DMS114 treated with DMSO at 0.1 percent for 48 hours (cell line): ENCODE measurements around the gene CPA3.

Experiments
- DNase-seq: peaks from one replicate; lab custom pipeline; 2025; ENCODE audit not compliant: unreplicated experiment; lab: John Stamatoyannopoulos, UW

CPA3 gene

GRCh38 chr3:148865049-148865448, at the start of gene CPA3:
Gene CPA3, plus strand, starts transcription at chr3:148865296. Its CDS starts 12 bp downstream, at chr3:148865308.
- no peak for DNase-seq

GRCh38 chr3:148815316-148816110, 49.6 kb upstream of the CPA3 start:
- no peak for DNase-seq

- DNase-seq, result no peak
Observed at GRCh38 chr3:148816427-148816826, 48.7 kb upstream of the CPA3 start.

- no peak for DNase-seq
Observed at GRCh38 chr3:148816981-148817525, 48.0 kb upstream of the CPA3 start.

GRCh38 chr3:148820361-148821245, 44.5 kb upstream of the CPA3 start:
- DNase-seq, result no peak

- no peak for DNase-seq
Observed at GRCh38 chr3:148823026-148823425, 42.1 kb upstream of the CPA3 start.

- DNase-seq, result no peak
Observed at GRCh38 chr3:148825476-148825875, 39.6 kb upstream of the CPA3 start.

GRCh38 chr3:148827585-148827984, 37.5 kb upstream of the CPA3 start, which contains the start of gene CPB1:
Gene CPB1, plus strand, starts transcription at chr3:148827811. Its CDS starts 13 bp downstream, at chr3:148827824.
- DNase-seq, result no peak

GRCh38 chr3:148828136-148828690, 36.9 kb upstream of the CPA3 start:
- no peak for DNase-seq

- no peak for DNase-seq
Observed at GRCh38 chr3:148829926-148830325, 35.2 kb upstream of the CPA3 start.

GRCh38 chr3:148833223-148833622, 31.9 kb upstream of the CPA3 start:
- no peak for DNase-seq

- no peak for DNase-seq
Observed at GRCh38 chr3:148839805-148840204, 25.3 kb upstream of the CPA3 start.

- DNase-seq, result no peak
Observed at GRCh38 chr3:148840451-148840850, 24.6 kb upstream of the CPA3 start.

- no peak for DNase-seq
Observed at GRCh38 chr3:148845756-148846395, 19.2 kb upstream of the CPA3 start.

- no peak for DNase-seq
Observed at GRCh38 chr3:148847351-148847750, 17.7 kb upstream of the CPA3 start.

GRCh38 chr3:148848410-148848809, 16.7 kb upstream of the CPA3 start:
- DNase-seq, result no peak

GRCh38 chr3:148852271-148852992, 12.7 kb upstream of the CPA3 start:
- DNase-seq, result no peak

- DNase-seq, result no peak
Observed at GRCh38 chr3:148853076-148853475, 12.0 kb upstream of the CPA3 start.

GRCh38 chr3:148854061-148854460, 11.0 kb upstream of the CPA3 start:
- no peak for DNase-seq

- no peak for DNase-seq
Observed at GRCh38 chr3:148856384-148856783, 8.7 kb upstream of the CPA3 start.
